B cell (primary cell): ENCODE data around the gene KCND3. TPM values are rescaled to one million over a fixed set of nuclear protein-coding genes. Genes with fewer than 3 reads are reported as not detected.

Experiments used
- ATAC-seq: fragments of 200-7000 bp; cut with Tn5 transposase; one replicate; pipeline ENCODE4 v1.10.0; 2021; ENCODE audit warnings: low read depth, mild to moderate bottlenecking, moderate number of reproducible peaks, moderate library complexity
- CTCF ChIA-PET: fragments of 350-600 bp; sonication (Branson Sonifier 250); formaldehyde crosslinking; loops from one replicate; lab custom pipeline; 2021; ENCODE audit warnings: antibody characterized with exemption, inconsistent platforms; lab: Charles Lee
- POLR2A ChIA-PET: fragments of 350-600 bp; sonication (Branson Sonifier 250); formaldehyde crosslinking; loops from one replicate; lab custom pipeline; 2021; ENCODE audit warnings: antibody characterized with exemption; lab: Charles Lee
- DNase-seq: peaks from one replicate; pipeline ENCODE4 v3.0.0; 2013
- H2AFZ ChIP-seq: 2 replicates; pipeline ENCODE4 v1.6.1; 2012; ENCODE audit warnings: mild to moderate bottlenecking, low read depth, low read length; ENCODE audit not compliant: insufficient read depth, poor library complexity, severe bottlenecking
- H3K27ac ChIP-seq, 2 donors: 1 replicate in 1 of 2; 2 replicates in 1 of 2; pipeline ENCODE4 v1.5.1; 2012 to 2013; ENCODE audit warnings: low read length in 2 of 2, mild to moderate bottlenecking in 2 of 2, moderate library complexity in 1 of 2
- H3K27me3 ChIP-seq, 4 experiments: fragments of 200-600 bp in 1 of 4; sonication (generic) in 1 of 4; replicated peaks in 1 of 4; 1 replicate in 2 of 4; 2 replicates in 2 of 4; pipeline versions ENCODE4 v1.6.1 to v1.7.0; 2013 to 2016; ENCODE audit warnings: low read length in 3 of 4, mild to moderate bottlenecking in 2 of 4, mixed read lengths in 1 of 4, moderate library complexity in 1 of 4; ENCODE audit not compliant: insufficient read depth in 4 of 4, control insufficient read depth in 3 of 4; ENCODE audit errors: control extremely low read depth in 1 of 4
- H3K36me3 ChIP-seq, 2 experiments: replicated peaks in 1 of 2; 1 replicate in 1 of 2; 2 replicates in 1 of 2; pipeline versions ENCODE4 v1.6.1 to v1.7.1; 2013; ENCODE audit warnings: low read length in 1 of 2; ENCODE audit not compliant: insufficient read depth in 2 of 2, control insufficient read depth in 1 of 2; ENCODE audit errors: control extremely low read depth in 1 of 2, extremely low read depth in 1 of 2
- H3K4me1 ChIP-seq, 2 donors: fragments of 200-600 bp in 1 of 2; sonication (generic) in 1 of 2; 1 replicate in 1 of 2; 2 replicates in 1 of 2; pipeline versions ENCODE4 v1.5.1 to v1.6.1; 2013 to 2017; ENCODE audit warnings: low read length in 2 of 2; ENCODE audit not compliant: control insufficient read depth in 2 of 2, insufficient read depth in 2 of 2
- H3K4me2 ChIP-seq: replicated peaks from 2 replicates; pipeline ENCODE3; 2012; ENCODE audit warnings: mild to moderate bottlenecking, low read depth, low read length; ENCODE audit not compliant: poor library complexity, severe bottlenecking
- H3K4me3 ChIP-seq, 5 experiments: fragments of 200-600 bp in 1 of 5; sonication (generic) in 1 of 5; 1 replicate in 3 of 5; 2 replicates in 2 of 5; pipeline versions ENCODE4 v1.5.1 to v1.7.0; 2011 to 2016; ENCODE audit warnings: low read length in 4 of 5, mild to moderate bottlenecking in 4 of 5, low read depth in 2 of 5, control low read depth in 1 of 5, moderate library complexity in 1 of 5; ENCODE audit not compliant: insufficient read depth in 1 of 5; ENCODE audit errors: control extremely low read depth in 1 of 5, extremely low read depth in 1 of 5
- H3K79me2 ChIP-seq: fragments of 200-600 bp; sonication (generic); one replicate; pipeline ENCODE4 v1.6.0; 2016; ENCODE audit warnings: low read length; ENCODE audit not compliant: control insufficient read depth, insufficient read depth
- H3K9ac ChIP-seq: fragments of 200-600 bp; sonication (generic); 2 replicates; pipeline ENCODE4 v1.6.1; 2017; ENCODE audit warnings: mild to moderate bottlenecking, low read length, moderate library complexity
- H3K9me3 ChIP-seq, 3 donors: one replicate each; pipeline versions ENCODE4 v1.6.1 to v1.7.1; 2013; ENCODE audit warnings: low read length in 2 of 3; ENCODE audit not compliant: control insufficient read depth in 2 of 3, insufficient read depth in 1 of 3; ENCODE audit errors: control extremely low read depth in 1 of 3
- H4K20me1 ChIP-seq: 2 replicates; pipeline ENCODE4 v1.6.0; 2012; ENCODE audit warnings: mild to moderate bottlenecking, low read length; ENCODE audit not compliant: insufficient read depth, control insufficient read depth, poor library complexity, severe bottlenecking
- H3K27ac Mint-ChIP-seq: one replicate; pipeline ENCODE4 v1.8.0; 2021; ENCODE audit warnings: mixed read lengths
- H3K27me3 Mint-ChIP-seq: one replicate; pipeline ENCODE4 v1.8.0; 2021; ENCODE audit warnings: mixed read lengths
- H3K4me1 Mint-ChIP-seq: one replicate; pipeline ENCODE4 v1.8.0; 2021; ENCODE audit warnings: mixed read lengths
- H3K4me3 Mint-ChIP-seq: one replicate; pipeline ENCODE4 v1.8.0; 2021; ENCODE audit warnings: mixed read lengths
- H3K9me3 Mint-ChIP-seq: one replicate; pipeline ENCODE4 v1.8.0; 2022; ENCODE audit warnings: mixed read lengths; ENCODE audit not compliant: insufficient read depth
- CTCF ChIP-seq: fragments of 200-600 bp; IDR thresholded peaks from one replicate; pipeline ENCODE4 v1.8.0; 2022; ENCODE audit warnings: antibody characterized with exemption, mild to moderate bottlenecking
- EZH2 ChIP-seq: IDR thresholded peaks from 2 replicates; pipeline ENCODE4 v1.6.1; 2012; ENCODE audit warnings: borderline replicate concordance, low read depth, mild to moderate bottlenecking, moderate library complexity, low read length; ENCODE audit not compliant: insufficient read depth, poor library complexity, severe bottlenecking
- WGBS: methylation state at CpG from one replicate; pipeline ENCODE4 v1.1.5; 2013; ENCODE audit warnings: missing lambda C conversion rate; ENCODE audit not compliant: insufficient coverage; 5-methylcytosine and 5-hydroxymethylcytosine counted together
- intact Hi-C: fragments of 100-400 bp; cut with micrococcal nuclease; formaldehyde crosslinking; loops from one replicate; pipeline ENCODE4 v1.10.0; 2022
- polyA minus RNA-seq: library from RNA; depleted of rRNA, polyadenylated mRNA; stranded (reverse); fragments of >200 nt; gene quantifications from 2 replicates; pipeline ENCODE4 v1.2.3, GENCODE V29; 2012
- polyA plus RNA-seq: library from polyadenylated mRNA; depleted of rRNA; stranded (reverse); fragments of >200 nt; gene quantifications from 2 replicates; pipeline ENCODE4 v1.2.3, GENCODE V29; 2012
- total RNA-seq, 2 donors: library from RNA; stranded (reverse); fragments of 120-200 nt in 1 of 2; gene quantifications; 1 replicate in 1 of 2; 2 replicates in 1 of 2; pipeline versions ENCODE4 v1.2.3 to v1.2.4, GENCODE V29; 2013 to 2022

The KCND3 gene
- total RNA-seq (not detected in 2 replicates), polyA plus RNA-seq (0.03 and 0.07 TPM in 2 replicates), polyA minus RNA-seq (0.07 and 0.09 TPM in 2 replicates)
- total RNA-seq (2013) = 0.21 TPM

- WGBS = under 1% methylated on average over 57 of the region's 83 CpGs
- intact Hi-C loops = no loop called here
- H3K9ac ChIP-seq = peak within 1 kb of the TSS; percentile 42
- no peak within 1 kb of the TSS for H3K27ac ChIP-seq
- H2AFZ ChIP-seq = peak within 1 kb of the TSS; percentile 33
- TF ChIP-seq CTCF = no peak
- H3K27me3 ChIP-seq = peaks cover 0 to 74% (median 27%) of the 10 kb centered on the region in 4 experiments
- H3K27ac Mint-ChIP-seq = no peak within 1 kb of the TSS
- peaks cover 20 to 24% of the 10 kb centered on the region in 2 donors for H3K4me1 ChIP-seq
- CTCF ChIA-PET = no interaction called here
- POLR2A ChIA-PET = no interaction called here
- H4K20me1 ChIP-seq = no peaks in the 10 kb centered on the region
- peaks cover 63% of the 10 kb centered on the region for H3K27me3 Mint-ChIP-seq
- H3K36me3 ChIP-seq = no peaks in the 10 kb centered on the region
- peaks cover 20% of the 10 kb centered on the region for H3K4me1 Mint-ChIP-seq
- ATAC-seq (no peak), DNase-seq (peak; percentile 40)
- peak within 1 kb of the TSS; percentile 78 for H3K4me2 ChIP-seq
- no peaks in the 10 kb centered on the region for H3K79me2 ChIP-seq
- peak within 1 kb of the TSS; percentile 80 for H3K4me3 Mint-ChIP-seq
- no peaks in the 10 kb centered on the region for H3K9me3 ChIP-seq
- H3K9me3 Mint-ChIP-seq = no peaks in the 10 kb centered on the region
- peak within 1 kb of the TSS in 3 of 5 experiments; percentile 29 to 44 (median 35) for H3K4me3 ChIP-seq
These were observed at the start of gene KCND3 for GRCh38 chr1:111989531-111990025. Gene KCND3, minus strand, starts transcription at chr1:111989668.

- intact Hi-C loops = no loop called here
- Histone ChIP-seq H3K4me1 (no peaks in the 10 kb centered on the region), H4K20me1 (no peaks in the 10 kb centered on the region), H3K9ac (no peak overlapping the region), H3K27me3 (peaks cover 0 to 8% (median 0%) of the 10 kb centered on the region in 4 experiments), H3K9me3 (no peaks in the 10 kb centered on the region), H3K4me3 (no peak overlapping the region), H3K27ac (no peak overlapping the region), H3K79me2 (no peaks in the 10 kb centered on the region), H2AFZ (no peak overlapping the region), H3K36me3 (no peaks in the 10 kb centered on the region), H3K4me2 (no peak overlapping the region)
- TF ChIP-seq EZH2 = no peak
- no peak for TF ChIP-seq CTCF
- peaks cover 23% of the 10 kb centered on the region for H3K27me3 Mint-ChIP-seq
- ATAC-seq (no peak), DNase-seq (no peak)
- no peak overlapping the region for H3K27ac Mint-ChIP-seq
- no CpG with 5 or more reads among the region's 1 CpG for WGBS
- H3K4me1 Mint-ChIP-seq = no peaks in the 10 kb centered on the region
- H3K4me3 Mint-ChIP-seq = no peak overlapping the region
- POLR2A ChIA-PET = no interaction called here
- H3K9me3 Mint-ChIP-seq = no peaks in the 10 kb centered on the region
- CTCF ChIA-PET = no interaction called here
These were observed 44.8 kb upstream of the KCND3 start for GRCh38 chr1:112034277-112034676.
